Islet precursor cell (in vitro differentiated cells): ENCODE measurements around the gene RTN4R.

Experiments used
- DNase-seq: peaks from one replicate; pipeline ENCODE4 v3.0.0-alpha.2; 2018

The RTN4R gene

DNA sequence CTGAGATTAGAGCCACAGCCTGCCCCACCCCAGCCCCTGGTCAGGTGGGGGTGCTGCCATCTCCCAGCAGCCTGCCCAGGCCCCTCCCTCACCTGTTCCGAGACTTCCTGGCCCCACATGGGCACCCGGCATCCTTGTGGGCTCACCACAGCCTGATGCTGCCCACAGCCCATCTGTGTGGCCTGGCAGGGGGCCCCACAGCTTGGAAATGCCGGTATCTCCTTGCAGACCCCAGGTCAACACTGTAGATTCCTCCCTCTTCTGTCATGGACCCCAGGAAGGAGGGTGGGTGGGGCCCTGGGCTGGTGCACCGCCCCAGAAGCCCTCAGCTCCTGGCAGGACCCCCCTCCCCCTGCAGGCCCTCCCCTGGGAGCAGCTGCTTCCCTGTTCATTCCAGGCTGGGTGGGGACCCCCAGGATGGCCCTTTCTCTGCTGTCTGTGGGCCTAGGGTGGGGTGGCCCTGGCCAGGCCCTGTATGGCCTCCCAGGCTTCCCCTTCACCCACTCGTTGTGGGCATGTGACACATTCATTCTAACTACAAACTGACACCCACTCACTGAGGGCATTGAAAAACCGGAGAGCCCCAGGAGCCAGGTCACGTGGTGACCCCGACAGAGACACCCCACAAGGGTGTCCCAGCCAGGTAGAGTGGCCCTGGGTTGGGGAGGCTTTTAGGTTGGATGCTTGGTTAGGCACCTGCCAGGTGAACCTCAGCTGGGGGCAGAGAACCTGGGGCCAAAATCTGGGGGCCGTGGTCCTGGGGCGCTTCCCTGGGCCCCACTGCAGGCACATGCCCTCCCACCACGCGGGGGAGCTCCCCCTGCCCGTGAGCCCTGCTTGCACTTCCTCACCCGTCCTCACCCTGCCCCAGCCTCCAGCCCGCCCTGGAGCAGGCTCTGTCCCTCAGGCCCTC lies 73.2 kb downstream of the RTN4R start:
- DNase-seq = no peak

DNA sequence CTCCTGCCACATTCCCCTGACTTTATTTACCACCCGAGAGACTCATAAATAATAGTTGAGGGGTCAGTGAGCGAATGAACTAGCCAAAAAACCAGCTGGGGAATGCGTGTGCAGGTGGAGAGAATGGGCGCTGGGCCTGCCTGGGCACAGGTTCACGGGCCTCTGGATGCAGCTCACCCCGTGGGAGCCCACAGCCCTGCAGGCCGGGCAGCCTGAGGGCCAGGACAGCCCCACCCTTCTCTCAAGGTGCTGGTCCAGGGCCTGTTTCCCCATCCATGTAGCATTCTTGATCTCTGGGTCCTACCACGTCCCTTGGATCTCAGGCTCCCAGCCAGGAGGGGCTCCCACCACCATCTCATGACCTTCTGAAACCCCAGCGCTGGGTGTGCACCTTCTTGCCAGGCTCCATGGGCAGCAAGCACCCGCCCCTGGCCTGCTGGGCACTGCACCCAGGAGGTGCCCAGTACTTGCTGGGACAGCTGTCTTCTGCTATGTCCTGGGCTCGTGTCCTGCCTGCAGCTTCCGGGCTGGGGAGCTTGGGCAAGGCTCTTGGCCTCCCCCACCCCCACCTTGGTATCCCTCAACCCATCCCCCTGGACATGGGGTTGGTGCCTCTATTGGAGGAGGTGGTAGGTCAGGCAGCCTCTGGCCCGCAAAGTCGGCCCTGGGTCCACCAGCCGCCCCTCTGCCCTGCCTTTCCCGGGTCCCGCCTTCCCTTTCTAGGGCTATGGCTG lies 74.2 kb downstream of the RTN4R start:
- DNase-seq = no peak

DNA sequence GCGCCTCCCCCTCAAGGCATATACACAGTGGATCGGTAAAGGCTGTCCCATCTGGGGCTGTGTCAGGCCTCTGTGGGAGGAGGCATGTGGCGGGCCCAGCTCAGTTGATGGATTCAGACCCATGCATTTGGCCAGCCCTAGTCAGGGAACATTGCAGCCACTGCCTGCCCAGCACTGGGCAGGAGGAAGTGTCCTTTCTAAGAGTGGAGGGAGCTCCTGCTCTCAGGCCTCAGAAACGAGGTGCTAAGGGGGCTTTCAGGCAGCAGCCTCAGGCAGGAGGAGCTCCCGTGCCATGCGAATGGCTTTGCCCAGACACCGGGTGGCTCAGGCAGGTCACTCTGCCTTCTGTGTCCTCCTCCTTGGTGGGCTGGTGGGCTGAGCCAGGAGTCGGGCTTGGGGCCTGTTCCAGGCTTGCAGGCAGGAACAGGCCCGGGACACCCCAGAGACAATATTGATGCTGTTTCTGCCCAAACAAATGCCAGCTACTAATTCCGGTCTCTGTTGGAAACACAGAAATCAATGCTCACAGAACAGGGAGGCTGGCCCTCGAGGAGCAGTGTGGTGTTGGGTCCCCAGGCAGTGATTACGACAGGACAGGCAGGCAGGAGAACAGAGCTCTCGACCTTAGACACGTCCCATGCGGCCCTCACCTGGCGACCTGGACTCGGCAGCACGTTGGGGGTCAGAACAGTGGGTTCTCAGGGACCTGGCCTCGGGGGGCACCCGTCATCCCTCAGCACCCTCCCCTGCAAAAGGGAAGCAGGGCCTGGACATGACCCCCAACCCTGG lies 75.0 kb downstream of the RTN4R start:
- DNase-seq = no peak

DNA sequence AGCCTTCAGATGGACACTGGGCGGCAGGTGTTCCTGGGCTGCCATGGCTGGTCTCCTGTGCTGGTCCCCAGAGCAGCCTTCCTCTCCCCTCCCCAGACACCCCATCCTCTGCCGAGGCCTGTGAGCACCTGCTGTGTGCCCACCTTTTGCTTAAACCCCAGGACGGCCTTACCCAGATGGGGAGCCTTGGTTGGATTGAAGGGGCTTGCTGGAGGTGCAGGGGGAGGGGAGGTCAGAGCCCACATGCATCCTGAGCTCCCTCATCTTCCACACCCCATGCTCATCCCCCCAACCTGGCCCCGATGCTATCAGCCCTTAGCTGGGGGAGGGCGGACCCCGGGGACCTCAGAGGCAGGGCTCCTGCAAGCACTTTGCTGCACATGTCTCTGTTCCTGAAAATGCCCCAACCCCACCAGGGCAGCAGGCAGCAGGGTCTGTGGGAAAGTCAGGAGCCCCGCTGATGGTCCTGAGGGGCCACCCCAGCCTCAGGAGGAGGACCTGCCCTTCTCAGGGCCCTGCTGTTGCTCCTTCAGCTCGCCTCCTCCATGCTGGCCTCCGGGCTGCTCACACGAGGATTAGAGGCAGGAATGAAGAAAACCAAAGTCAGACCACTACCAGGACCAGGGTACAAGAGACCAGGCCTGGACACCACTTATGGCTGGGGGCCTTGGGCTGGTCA lies 75.7 kb downstream of the RTN4R start:
- DNase-seq = no peak

DNA sequence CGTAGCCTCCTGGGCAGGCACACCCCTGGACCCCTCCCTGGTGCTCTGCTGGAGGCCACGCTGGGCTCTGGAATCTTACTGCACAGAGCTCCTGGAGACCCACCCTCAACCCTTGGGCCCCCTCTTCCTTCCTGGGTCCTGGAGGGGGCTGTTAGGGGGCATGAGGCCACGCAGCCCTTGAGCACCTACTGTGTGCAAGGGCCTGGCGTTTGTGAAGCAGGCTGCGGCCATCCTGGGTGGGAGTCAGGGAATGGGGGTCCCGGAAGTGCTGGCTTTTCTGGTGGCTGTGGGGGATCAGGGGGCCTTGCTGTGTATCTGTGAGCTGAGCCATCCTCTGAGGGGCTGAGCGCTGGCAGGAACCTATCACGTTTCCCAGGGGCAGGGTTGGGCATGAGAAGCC lies 76.3 kb downstream of the RTN4R start:
- no peak for DNase-seq
